Amniotic stem cell (primary cell): Measurements from ENCODE around the gene BCS1L.

ENCODE experiments used
- DNase-seq: peaks from one replicate; lab custom pipeline; 2025; lab: John Stamatoyannopoulos, UW

Gene BCS1L

GRCh38 chr2:218662377-218662776 is 2.9 kb downstream of the BCS1L start:
- no peak for DNase-seq

DNA sequence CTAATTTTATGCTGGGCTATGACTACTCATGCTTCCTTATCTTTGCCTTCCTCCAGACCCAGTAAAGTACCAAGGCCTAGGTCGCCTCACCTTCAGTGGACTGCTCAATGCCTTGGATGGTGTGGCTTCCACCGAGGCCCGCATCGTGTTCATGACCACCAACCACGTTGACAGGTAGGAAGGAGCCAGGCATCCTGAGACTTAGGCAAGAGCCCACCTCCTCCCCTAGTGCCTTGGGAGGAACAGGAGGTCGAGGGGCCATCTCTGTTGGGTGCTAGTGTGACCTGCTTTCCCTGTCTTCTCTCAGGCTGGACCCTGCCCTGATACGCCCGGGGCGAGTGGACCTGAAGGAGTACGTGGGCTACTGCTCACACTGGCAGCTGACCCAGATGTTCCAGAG is 3.3 kb downstream of the BCS1L start:
- DNase-seq: no peak

- no peak for DNase-seq
Observed at GRCh38 chr2:218663901-218664300, 4.4 kb downstream of the BCS1L start.

GRCh38 chr2:218664653-218665052 is 5.2 kb downstream of the BCS1L start:
- DNase-seq: no peak

DNA sequence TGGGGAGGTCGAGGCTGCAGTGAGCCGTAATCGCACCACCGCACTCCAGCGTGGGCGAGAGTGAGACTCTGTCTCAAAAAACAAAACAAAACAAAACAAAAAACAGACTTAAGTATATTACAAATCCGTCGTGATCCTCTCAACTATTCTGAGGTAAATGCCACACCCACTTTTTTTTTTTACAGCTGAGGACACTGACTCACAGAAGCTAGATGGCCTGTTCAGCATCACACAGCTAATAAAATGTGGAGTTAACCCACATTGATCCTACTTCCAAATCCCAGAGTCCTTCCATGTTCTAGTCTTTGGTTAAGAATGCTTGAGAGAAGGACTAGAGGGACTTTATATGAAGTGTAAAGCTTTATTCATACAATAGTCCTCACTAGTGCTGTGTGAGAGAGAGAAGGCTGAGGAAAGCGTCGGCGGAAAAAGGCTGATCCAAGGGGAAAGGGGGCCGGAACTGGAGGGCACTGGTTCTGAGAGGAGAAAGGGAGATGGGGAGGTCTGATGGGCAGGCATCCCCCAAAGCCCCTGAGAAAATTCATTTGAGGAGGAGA is 11.7 kb downstream of the BCS1L start:
- DNase-seq: no peak

DNA sequence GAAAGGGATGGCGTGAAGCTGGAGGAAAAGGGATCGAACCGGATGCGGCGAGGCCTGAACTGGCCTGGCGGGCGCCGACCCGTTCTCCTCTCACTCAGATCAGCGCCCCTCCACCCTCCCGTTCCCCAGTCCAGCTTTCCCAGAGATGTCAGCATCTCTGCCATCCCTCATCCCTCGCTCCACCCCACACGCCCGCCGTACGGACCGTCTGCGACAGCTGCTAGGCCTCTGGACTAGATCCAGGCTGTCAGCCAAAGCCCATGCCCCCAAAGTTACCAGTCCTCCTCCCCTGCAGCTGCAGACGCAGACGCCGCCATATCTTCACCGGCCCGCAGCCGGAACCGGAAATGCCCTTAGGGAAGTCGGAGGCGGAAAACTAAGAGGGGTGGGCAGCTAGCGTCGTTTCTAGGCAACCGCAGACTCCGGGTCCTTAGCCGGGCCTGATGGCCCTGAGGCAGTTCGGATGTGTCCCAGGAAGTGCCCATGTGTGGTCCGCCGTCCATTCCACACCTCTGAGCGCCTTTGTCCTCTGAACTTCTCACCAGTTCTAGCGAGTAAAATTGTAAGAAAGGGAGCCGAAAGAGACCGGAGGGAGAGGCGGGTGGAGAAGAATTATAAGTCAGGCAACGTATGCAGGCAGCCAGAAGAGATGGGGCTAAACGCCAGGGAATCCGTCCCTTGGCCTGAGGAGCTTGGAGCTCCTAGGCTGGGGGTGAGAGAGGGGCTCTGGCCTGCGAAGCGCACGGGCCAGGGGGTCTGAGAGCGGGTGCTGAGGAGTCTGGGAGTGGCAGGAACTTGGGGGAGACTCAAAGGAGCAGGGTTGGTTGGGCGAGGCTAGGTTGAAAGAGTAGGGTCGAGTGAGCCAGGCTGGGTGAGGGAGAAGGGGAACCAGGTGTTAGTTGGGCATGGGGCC is 12.4 kb downstream of the BCS1L start, which contains the start of the genes RNF25 and STK36:
TSS of gene RNF25 (minus strand) at position 349 of the 913 bp plus-strand sequence. CDS start at position 317, 32 bp downstream.
TSS of gene STK36 (plus strand) at position 433 of the 913 bp plus-strand sequence. CDS start 744 bp downstream, outside the sequence.
- peak; percentile 85 for DNase-seq

- no peak for DNase-seq
Observed at GRCh38 chr2:218679119-218679518, 19.6 kb downstream of the BCS1L start.

DNA sequence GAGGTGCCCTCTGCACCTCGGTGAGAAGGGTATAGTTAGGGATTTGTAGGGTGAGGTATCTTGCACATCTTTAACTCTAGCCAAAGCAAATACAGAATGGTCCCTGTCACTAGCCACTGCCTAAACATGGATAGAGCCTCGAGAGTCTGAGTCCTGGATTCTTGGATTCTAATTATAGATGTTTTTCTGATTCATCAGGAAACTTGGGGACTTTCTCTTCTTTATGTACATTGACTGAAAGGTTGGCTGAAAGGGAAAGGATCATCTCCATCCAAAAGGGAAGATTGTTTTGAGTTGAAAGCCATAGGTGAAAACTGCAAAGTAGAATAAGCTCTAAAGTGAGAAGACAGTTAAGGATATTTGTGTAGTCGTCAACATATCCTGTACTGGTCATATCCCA is 20.6 kb downstream of the BCS1L start:
- no peak for DNase-seq

DNA sequence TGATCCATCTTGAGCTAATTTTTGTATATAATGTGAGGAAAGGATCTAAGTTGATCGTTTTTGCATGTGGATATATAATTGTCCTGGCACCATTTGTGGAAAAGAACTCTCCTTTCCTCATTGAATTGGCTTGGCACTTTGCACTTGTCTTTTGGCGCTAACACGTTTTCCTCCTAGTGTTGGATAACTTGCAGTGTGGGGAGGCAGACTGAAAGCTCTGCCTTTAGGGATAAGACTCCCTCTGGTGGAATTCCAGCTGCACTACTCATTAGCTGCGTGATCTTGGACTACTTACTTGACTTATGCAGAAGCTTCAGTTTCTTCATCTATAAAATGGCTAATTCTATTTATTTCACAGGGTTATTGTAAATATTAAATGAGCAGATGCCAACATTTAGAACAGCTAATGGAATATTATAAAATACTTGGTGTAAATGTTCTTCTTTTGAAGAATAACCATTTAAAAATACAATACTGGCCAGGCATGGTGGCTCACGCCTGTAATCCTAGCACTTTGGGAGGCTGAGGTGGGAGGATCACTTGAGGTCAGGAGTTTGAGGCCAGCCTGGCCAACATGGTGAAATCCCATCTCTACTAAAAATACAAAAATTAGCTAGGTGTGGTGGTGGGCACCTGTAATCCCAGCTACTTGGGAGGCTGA is 28.0 kb downstream of the BCS1L start:
- DNase-seq: peak; percentile 74

DNA sequence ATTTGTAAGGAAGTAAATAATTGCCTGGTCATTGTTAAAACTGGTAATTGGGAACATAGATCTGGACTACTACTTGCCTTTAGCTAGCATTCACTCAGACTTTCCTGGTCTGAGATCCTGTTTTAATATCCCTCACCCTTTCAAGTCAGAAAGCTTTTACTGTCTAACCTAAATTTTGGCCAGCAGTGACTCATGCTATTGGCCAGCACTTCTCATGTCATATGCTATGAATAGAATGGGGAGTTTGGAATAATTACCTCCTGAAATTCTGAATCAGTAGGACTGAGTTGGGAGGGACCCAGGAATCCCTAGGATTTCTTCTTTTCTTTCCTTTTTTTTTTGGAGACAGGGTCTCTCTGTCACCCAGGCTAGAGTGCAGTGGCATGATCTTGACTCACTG is 31.8 kb downstream of the BCS1L start:
- DNase-seq: no peak

GRCh38 chr2:218694405-218695145 is 35.1 kb downstream of the BCS1L start:
- no peak for DNase-seq

GRCh38 chr2:218698885-218699284 is 39.4 kb downstream of the BCS1L start:
- no peak for DNase-seq

- no peak for DNase-seq
Observed at GRCh38 chr2:218701806-218702205, 42.3 kb downstream of the BCS1L start.

GRCh38 chr2:218703341-218703740 is 43.9 kb downstream of the BCS1L start:
- DNase-seq: no peak

DNA sequence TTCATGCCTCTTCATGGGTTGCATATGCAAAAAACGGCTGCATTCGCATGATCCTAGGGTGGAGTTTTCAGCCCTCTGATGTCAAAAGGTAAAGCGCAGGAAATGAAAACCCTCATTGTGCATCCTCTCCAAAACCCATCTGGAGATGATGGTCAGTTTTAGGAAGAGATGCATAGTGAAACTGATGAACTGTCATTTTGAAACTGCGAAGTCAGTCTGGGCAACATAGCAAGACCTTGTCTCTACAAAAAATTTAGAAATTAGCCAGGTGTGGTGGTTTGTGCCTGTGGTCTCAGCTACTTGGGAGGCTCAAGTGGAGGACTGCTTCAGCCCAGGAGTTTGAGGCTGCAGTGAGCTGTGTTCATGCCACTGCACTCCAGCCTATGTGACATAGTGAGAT is 48.6 kb downstream of the BCS1L start:
- DNase-seq: no peak

GRCh38 chr2:218709908-218710307 is 50.4 kb downstream of the BCS1L start:
- DNase-seq: no peak

DNA sequence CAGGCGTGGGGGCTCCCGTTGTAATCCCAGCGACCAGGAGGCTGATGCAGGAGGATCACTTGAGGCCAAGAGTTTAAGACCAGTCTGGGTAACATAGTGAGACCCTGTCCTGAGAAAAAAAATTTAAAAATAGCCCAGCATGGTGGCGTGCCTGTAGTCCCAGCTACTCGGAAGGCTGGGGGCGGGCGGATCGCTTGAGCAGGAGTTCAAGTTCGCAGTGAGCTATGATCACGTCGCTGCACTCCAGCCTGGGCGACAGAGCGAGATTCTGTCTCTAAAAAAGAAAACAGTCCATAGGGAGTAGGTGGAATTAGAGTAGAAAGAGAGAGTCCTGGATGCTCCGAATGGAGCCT is 50.8 kb downstream of the BCS1L start:
- DNase-seq: no peak

DNA sequence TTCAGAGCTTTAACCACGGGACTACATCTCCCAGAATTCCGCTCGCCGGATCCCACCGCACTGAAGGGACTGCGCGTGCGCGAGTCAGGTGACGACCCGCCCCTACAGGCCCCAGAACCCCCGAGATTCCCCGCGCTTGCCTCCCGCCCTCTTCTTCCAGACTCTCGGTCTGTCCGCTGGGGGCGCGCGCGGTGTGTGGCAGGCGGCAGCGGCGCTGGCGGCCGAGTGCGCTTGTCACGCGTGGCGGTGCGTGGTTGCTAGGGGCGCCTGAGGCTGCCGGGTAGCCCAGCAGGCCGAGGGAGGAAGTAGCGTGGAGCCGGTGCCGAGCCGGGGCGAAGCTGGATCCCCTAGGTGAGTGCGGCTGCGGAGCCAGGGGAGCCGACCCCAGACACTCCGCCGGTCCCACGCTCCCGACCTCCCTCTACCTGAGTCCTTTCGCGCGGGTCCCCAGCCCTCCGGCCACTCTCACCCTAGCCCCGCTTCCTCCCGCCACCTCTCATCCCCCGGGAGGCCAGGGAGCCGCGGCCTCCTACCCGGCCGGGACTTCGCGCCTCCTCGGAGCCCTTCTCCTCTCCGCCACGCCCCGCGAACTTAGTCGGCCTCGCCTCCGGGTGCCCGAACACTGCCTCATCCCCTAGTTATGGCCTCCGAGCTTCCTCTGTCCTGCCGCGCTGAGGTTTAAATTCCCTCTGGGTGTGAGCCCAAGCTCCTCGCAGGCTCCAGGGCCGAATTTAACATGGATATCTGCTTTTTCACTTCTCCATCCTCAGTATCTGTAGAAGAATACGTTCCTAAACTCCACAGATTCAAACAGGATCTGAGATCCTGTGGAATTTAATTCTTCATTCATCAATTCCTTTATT is 51.4 kb downstream of the BCS1L start, which contains the start of gene TTLL4:
TSS of gene TTLL4 (plus strand) at position 149 of the 863 bp plus-strand sequence. CDS start 26,842 bp downstream, outside the sequence.
- peak; percentile 95 for DNase-seq

DNA sequence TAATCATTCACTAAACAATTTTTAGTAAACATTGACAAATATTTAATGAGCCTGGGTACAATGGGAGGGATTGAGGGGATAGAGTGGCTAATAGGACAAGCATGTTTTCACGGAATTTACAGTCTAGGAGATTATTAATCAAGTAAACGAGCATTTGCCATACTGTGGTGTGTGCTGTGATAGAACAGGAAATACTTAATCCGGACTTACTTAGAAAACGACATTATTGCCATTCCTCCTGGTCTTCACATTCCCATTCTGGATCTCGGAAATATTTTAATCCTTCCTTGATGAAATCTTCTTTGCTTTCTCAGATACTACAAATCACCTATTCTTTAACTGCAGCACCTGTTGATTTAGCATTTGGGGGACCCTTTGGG is 52.1 kb downstream of the BCS1L start:
- no peak for DNase-seq
